NCI-H510A treated with DMSO at 0.1 percent for 48 hours (cell line): Measurements from ENCODE around the gene DFFA.
"Not testable (repeated sequence)": the region's sequence is repeated elsewhere in the genome, so short reads cannot be mapped to it uniquely, and the experiment has no call there.

Experiments used
- DNase-seq: peaks from one replicate; lab custom pipeline; 2025; lab: John Stamatoyannopoulos, UW

The DFFA gene

GRCh38 chr1:10459184-10459583 lies 13.1 kb downstream of the DFFA start:
- DNase-seq, result peak; percentile 81

DNA sequence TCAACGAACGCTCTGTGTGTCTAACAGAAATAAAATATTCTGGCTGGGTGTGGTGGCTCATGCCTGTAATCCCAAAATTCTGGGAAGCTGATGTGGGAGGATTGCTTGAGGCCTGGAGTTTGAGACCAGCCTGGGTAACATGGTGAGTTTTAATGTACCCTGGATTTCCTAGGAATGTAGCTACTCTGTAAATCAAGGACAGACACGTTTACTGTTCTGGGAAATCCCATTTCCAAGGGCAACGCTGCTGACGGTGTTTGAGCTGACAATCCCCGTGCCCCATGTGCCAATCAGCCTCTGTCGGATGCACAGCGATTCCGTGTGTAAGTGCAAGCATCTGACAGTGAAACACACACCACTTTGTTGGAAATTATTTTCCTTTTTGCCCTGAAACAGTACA lies 14.5 kb downstream of the DFFA start:
- no peak for DNase-seq

DNA sequence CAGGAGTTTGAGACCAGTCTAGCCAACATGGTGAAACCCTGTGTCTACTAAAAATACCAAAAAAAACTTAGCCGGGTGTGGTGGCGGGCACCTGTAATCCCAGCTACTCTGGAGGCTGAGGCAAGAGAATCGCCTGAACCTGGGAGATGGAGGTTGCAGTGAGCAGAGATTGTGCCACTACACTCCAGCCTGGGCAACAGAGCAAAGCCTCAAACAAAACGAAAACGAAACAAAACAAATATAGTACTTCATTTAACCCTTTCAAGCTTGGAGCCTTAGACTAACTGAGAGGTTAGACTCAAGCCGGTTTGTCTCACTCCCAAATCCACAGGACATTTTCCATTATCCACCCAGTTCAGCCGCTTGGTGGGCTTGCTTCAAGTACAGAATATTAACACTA lies 14.9 kb downstream of the DFFA start:
- not testable (repeated sequence) for DNase-seq

GRCh38 chr1:10456661-10457060 lies 15.7 kb downstream of the DFFA start:
- no peak for DNase-seq

- no peak for DNase-seq
Measured at GRCh38 chr1:10456048-10456447, 16.3 kb downstream of the DFFA start.

GRCh38 chr1:10451287-10451686 lies 21.0 kb downstream of the DFFA start:
- DNase-seq, result no peak

GRCh38 chr1:10450836-10451235 lies 21.5 kb downstream of the DFFA start:
- DNase-seq, result no peak

DNA sequence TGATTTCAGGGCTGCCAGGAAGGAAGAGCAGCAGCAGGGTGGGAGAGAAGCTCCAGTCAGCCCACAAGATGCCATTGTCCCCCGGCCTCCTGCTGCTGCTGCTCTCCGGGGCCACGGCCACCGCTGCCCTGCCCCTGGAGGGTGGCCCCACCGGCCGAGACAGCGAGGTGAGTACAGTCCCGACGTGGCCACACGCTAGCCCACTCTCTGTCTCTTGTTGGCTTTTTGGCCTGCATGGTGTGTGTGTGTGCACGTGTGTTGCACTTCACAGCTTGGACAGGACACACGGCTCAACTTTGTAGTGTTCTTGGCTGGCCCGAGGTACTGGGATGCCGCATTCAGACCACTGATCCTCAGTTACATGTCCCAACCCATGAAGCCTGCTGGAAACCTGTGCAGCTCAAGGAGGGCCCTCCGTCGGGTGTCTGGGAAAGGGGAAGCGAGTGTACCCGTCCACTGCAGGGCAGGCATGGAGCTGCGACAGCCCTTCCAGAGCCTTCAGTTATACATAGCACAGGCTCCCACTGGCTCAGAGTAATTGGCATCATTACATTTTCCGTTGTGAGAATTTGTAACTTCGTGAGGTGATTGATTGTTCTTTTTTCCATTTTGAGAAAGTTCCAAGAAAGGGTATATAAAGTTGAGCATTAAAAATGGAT lies 22.0 kb downstream of the DFFA start:
- DNase-seq, result no peak

- DNase-seq, result no peak
Measured at GRCh38 chr1:10449751-10450150, 22.6 kb downstream of the DFFA start, which contains the start of gene CORT. Gene CORT, plus strand, starts transcription at chr1:10450031. Its CDS starts 193 bp downstream, at chr1:10450224.

GRCh38 chr1:10446790-10447422 lies 25.4 kb downstream of the DFFA start:
- no peak for DNase-seq

GRCh38 chr1:10444795-10445397 lies 27.4 kb downstream of the DFFA start:
- DNase-seq, result no peak

GRCh38 chr1:10444248-10444647 lies 28.1 kb downstream of the DFFA start:
- no peak for DNase-seq

DNA sequence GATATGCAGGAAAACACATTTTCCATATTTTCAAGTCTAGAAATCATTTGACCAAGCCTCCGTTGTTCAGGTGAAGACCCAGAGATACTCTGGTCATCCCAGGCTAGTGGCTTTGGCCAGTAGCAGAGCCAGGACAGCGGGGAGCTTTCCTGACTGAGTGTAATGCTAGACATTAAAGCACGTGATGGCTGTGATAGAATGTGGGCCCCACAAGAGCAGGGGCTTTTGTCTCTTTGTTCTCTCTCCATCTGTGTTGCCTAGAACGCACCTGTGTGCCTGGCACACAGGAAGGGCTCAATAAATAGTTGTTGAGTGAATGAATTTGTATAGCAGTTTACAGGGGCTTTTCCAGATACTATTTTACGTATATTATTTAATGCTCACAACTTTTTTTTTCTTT lies 31.5 kb downstream of the DFFA start:
- DNase-seq, result no peak

DNA sequence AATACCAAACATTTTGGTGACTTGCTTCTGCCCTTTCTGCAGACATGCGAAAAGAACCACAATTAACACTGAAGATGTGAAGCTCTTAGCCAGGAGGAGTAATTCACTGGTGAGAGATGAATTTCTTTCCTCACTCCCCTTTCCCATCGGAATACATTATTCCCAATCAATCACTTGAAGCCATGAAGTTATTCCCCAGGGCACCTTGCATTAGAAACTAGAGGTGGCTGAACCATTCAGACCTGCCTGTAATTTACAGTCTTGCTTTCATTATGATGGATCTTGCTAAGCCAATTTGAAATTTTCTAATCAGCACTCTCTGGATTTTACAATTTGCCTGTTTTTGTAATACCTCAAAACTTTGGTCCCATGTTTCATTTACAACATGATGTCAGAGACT lies 32.0 kb downstream of the DFFA start:
- DNase-seq, result no peak

DNA sequence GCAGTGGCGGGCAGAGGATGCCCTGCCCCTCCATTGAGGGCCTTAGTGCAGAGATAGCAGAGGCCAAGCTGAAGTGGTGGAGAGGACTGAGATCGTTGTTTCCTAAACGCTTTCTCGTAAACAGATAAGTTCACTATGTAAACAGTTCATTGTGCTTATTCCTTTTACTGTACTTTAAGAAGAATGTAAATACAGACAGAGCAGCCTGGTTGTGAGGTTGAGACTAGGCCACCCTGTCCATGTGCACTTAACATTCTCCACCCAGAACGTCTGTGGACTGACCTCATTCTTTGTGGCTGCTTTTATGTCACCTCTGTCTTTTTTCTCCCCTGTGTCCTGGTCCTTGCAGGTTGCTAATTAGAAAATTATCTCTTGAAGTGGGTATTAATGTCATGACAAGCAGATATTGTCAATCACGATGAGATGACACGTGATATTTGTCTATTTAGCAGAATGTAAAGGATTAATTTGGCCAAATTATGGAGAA lies 33.6 kb downstream of the DFFA start:
- DNase-seq, result peak; percentile 96

GRCh38 chr1:10437052-10437451 lies 35.3 kb downstream of the DFFA start:
- no peak for DNase-seq

DNA sequence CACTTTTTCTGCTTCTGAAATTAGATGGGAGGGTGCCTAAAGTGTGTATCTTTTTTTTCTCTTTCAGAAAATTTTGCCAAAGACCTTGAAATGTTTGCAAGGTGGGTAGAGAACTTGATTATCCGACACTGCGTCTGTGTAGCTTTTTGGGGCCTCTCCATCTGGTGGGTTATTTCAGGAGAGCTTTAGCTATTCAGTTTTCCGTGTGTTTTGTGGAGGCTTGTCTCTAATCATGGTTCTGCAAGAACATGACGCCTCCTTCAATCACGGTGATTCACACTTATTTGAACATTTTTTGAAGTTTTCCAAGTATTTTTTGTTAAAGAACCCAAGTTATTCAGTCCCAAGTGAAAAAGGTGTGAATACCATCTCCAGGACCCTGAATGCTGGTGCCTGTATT lies 37.7 kb downstream of the DFFA start:
- no peak for DNase-seq

- no peak for DNase-seq
Measured at GRCh38 chr1:10433790-10434189, 38.5 kb downstream of the DFFA start.

GRCh38 chr1:10432910-10433700 lies 39.2 kb downstream of the DFFA start:
- no peak for DNase-seq

GRCh38 chr1:10431070-10431730 lies 41.1 kb downstream of the DFFA start:
- peak; percentile 93 for DNase-seq

DNA sequence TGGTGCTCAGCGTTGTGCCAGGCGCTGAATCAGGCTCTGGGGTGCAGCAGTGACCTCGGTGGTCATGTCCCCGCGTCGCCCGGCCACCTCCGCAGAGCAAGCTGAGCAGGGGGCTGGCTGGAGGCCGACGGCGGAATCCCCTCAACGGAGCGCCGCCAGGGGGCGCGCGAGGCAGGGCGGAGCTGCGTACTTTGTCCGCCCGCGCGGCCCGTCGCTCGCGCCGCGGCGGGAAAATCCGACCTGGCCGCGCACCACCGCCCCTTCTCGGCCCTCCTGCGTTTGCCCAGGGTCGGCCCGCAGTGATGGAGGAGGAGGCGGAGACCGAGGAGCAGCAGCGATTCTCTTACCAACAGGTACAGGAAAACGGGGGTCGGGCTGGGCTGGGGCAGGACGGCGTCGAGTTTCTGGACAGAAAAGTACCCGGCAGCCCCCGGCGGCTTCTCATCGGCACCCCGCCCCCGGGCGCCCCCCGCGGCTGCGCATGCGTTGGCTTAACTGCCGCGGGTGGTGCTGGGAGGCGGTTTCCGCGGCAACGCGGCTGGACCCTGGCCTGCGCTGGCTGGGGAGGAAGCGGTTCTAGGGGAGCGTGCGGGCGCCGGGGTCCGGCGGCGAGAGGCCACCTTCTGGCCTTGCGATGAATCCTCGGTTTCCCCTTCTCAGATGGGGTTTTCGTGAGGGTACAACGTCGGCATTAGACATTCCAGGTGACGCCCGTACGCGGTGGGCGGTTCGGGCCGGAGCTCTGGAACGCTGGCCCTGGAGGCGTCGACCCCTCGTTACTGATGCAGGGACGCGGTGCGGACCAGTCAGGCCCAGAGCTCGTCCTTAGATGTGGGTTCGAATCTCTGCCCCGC lies 41.9 kb downstream of the DFFA start, which contains the start of gene CENPS:
Gene CENPS, plus strand, starts transcription at position 218 of the 854 bp plus-strand sequence. Its CDS starts 85 bp downstream, at position 303.
- peak; percentile 100 for DNase-seq
